ENCODE measurements around the gene VMP1. TPM values are rescaled to one million over a fixed set of nuclear protein-coding genes. Genes with fewer than 3 reads are reported as not detected.

VMP1 gene
- total and polyA plus RNA-seq, 4 experiments from 2014 or later: 52.9 to 113 (median 93.5) TPM

GRCh38 chr17:59876107-59876506 is 168.7 kb downstream of the VMP1 start:
- H3K36me3 ChIP-seq (ENCODE audit: insufficient read depth, low read length): peaks cover 23% of the 10 kb centered on the region
- Mint-ChIP-seq H3K27ac (no peak overlapping the region), H3K27me3 (no peaks in the 10 kb centered on the region), H3K4me1 (peaks cover 0 to 2% (median under 1%) of the 10 kb centered on the region in 4 donors), H3K9me3 (no peaks in the 10 kb centered on the region), H3K36me3 (peaks cover 30 to 44% of the 10 kb centered on the region in 2 donors), H3K4me3 (no peak overlapping the region)
- POLR2A ChIA-PET (ENCODE audit: partially characterized antibody): no interaction called here
- no peaks in the 10 kb centered on the region for H3K4me1 ChIP-seq (ENCODE audit: insufficient read depth, low read length)
- DNase-seq: no peak
- CTCF ChIA-PET (ENCODE audit: partially characterized antibody): interaction anchor here (0.6 to 1.0 kb wide), 2 partner anchors 122 to 132 kb away, joined by 3 to 4 read pairs; no protein-coding TSS in a partner anchor
- intact Hi-C loops (cut with micrococcal nuclease): no loop called here
- H3K4me3 ChIP-seq (ENCODE audit: low read length in 2 of 2): no peak overlapping the region
- no peak overlapping the region for H3K27ac ChIP-seq (ENCODE audit: low read depth, low read length)
- H3K9me3 ChIP-seq (ENCODE audit: control insufficient read depth in 1 of 2, low read length in 2 of 2): no peaks in the 10 kb centered on the region
- H3K27me3 ChIP-seq (ENCODE audit: insufficient read depth, low read length): no peaks in the 10 kb centered on the region

GRCh38 chr17:59877965-59878364 is 170.5 kb downstream of the VMP1 start:
- Mint-ChIP-seq H3K36me3 (peaks cover 26 to 48% of the 10 kb centered on the region in 2 donors), H3K4me1 (no peaks in the 10 kb centered on the region), H3K27me3 (no peaks in the 10 kb centered on the region), H3K4me3 (no peak overlapping the region), H3K9me3 (no peaks in the 10 kb centered on the region), H3K27ac (peak overlapping the region in 4 of 7 donors; percentile 22 to 50 (median 31))
- peaks cover 27% of the 10 kb centered on the region for H3K36me3 ChIP-seq (ENCODE audit: insufficient read depth, low read length)
- no peak overlapping the region for H3K4me3 ChIP-seq (ENCODE audit: low read length in 2 of 2)
- CTCF ChIA-PET (ENCODE audit: partially characterized antibody): interaction anchor here (1.0 kb wide), 1 partner anchor 126 kb away, joined by 3 read pairs; no protein-coding TSS in a partner anchor
- intact Hi-C loops (cut with micrococcal nuclease): no loop called here
- H3K9me3 ChIP-seq (ENCODE audit: control insufficient read depth in 1 of 2, low read length in 2 of 2): no peaks in the 10 kb centered on the region
- DNase-seq: no peak
- POLR2A ChIA-PET (ENCODE audit: partially characterized antibody): interaction anchor here (1.4 kb wide), 1 partner anchor 9 kb away, joined by 3 read pairs; no protein-coding TSS in a partner anchor
- H3K27me3 ChIP-seq (ENCODE audit: insufficient read depth, low read length): no peaks in the 10 kb centered on the region
- no peak overlapping the region for H3K27ac ChIP-seq (ENCODE audit: low read depth, low read length)
- no peaks in the 10 kb centered on the region for H3K4me1 ChIP-seq (ENCODE audit: insufficient read depth, low read length)

GRCh38 chr17:59878624-59879023 is 171.2 kb downstream of the VMP1 start:
- H3K36me3 ChIP-seq (ENCODE audit: insufficient read depth, low read length): peaks cover 28% of the 10 kb centered on the region

DNA sequence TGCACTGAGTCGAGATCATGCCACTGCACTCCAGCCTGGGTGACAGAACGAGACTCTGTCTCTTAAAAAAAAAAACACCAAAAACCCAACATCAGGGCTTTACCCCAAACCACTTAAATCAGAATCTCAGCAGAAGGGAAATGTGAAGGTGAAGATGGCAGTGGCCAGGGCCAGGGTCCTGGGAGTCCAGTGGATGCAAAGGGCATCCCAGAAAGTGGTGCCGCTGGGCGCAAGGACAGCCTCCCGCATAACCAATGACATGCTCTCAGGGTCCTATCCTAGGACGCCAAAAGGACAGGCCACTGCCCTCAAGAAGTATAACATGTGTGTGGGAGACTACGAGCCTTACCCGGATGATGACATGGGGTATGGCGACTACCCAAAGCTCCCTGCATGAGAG is 177.4 kb downstream of the VMP1 start:
- peaks cover 5 to 24% (median 13%) of the 10 kb centered on the region in 4 donors for H3K4me1 Mint-ChIP-seq
- H3K9me3 ChIP-seq (ENCODE audit: control insufficient read depth in 1 of 2, low read length in 2 of 2): no peaks in the 10 kb centered on the region
- no peaks in the 10 kb centered on the region for H3K9me3 Mint-ChIP-seq
- intact Hi-C loops (cut with micrococcal nuclease): no loop called here
- ChIA-PET POLR2A (ENCODE audit: partially characterized antibody) (no interaction called here), CTCF (ENCODE audit: partially characterized antibody) (interaction anchor here (1.1 kb wide), 1 partner anchor 29 kb away, joined by 3 read pairs; no protein-coding TSS in a partner anchor)
- H3K27ac Mint-ChIP-seq: no peak overlapping the region
- H3K36me3 ChIP-seq (ENCODE audit: insufficient read depth, low read length): peaks cover 42% of the 10 kb centered on the region
- H3K27me3 ChIP-seq (ENCODE audit: insufficient read depth, low read length): no peaks in the 10 kb centered on the region
- no peak for DNase-seq
- no peak overlapping the region for H3K27ac ChIP-seq (ENCODE audit: low read depth, low read length)
- no peak overlapping the region for H3K4me3 ChIP-seq (ENCODE audit: low read length in 2 of 2)
- no peaks in the 10 kb centered on the region for H3K4me1 ChIP-seq (ENCODE audit: insufficient read depth, low read length)
- H3K27me3 Mint-ChIP-seq: no peaks in the 10 kb centered on the region
- no peak overlapping the region for H3K4me3 Mint-ChIP-seq
- peaks cover 17 to 54% of the 10 kb centered on the region in 2 donors for H3K36me3 Mint-ChIP-seq

More at GRCh38 chr17:59878624-59879023, 171.2 kb downstream of the VMP1 start:
- Mint-ChIP-seq H3K36me3 (peaks cover 26 to 48% of the 10 kb centered on the region in 2 donors), H3K4me1 (no peaks in the 10 kb centered on the region), H3K4me3 (no peak overlapping the region), H3K9me3 (no peaks in the 10 kb centered on the region), H3K27ac (peak overlapping the region in 1 of 7 donors; percentile 7), H3K27me3 (no peaks in the 10 kb centered on the region)
- ChIA-PET POLR2A (ENCODE audit: partially characterized antibody) (interaction anchor here (1.4 kb wide), 1 partner anchor 10 kb away, joined by 3 read pairs; no protein-coding TSS in a partner anchor), CTCF (ENCODE audit: partially characterized antibody) (interaction anchor here (0.8 kb wide), 1 partner anchor 125 kb away, joined by 3 read pairs; no protein-coding TSS in a partner anchor)
- Histone ChIP-seq H3K4me1 (ENCODE audit: insufficient read depth, low read length) (no peaks in the 10 kb centered on the region), H3K9me3 (ENCODE audit: control insufficient read depth in 1 of 2, low read length in 2 of 2) (no peaks in the 10 kb centered on the region), H3K27me3 (ENCODE audit: insufficient read depth, low read length) (no peaks in the 10 kb centered on the region), H3K4me3 (ENCODE audit: low read length in 2 of 2) (no peak overlapping the region), H3K27ac (ENCODE audit: low read depth, low read length) (no peak overlapping the region)
- no peak for DNase-seq
- intact Hi-C loops (cut with micrococcal nuclease): no loop called here

GRCh38 chr17:59888145-59888750 is 180.8 kb downstream of the VMP1 start:
- no peak for DNase-seq
- no peaks in the 10 kb centered on the region for H3K9me3 Mint-ChIP-seq
- peaks cover 16 to 51% (median 35%) of the 10 kb centered on the region in 4 donors for H3K4me1 Mint-ChIP-seq
- H3K27me3 Mint-ChIP-seq: no peaks in the 10 kb centered on the region
- CTCF ChIA-PET (ENCODE audit: partially characterized antibody): no interaction called here
- H3K9me3 ChIP-seq (ENCODE audit: control insufficient read depth in 1 of 2, low read length in 2 of 2): no peaks in the 10 kb centered on the region
- H3K4me1 ChIP-seq (ENCODE audit: insufficient read depth, low read length): peaks cover 19% of the 10 kb centered on the region
- H3K27ac Mint-ChIP-seq: peak overlapping the region in 5 of 7 donors; percentile 30 to 85 (median 38)
- H3K27ac ChIP-seq (ENCODE audit: low read depth, low read length): no peak overlapping the region
- H3K4me3 Mint-ChIP-seq: peak overlapping the region in 3 of 8 donors; percentile 8 to 60 (median 50)
- intact Hi-C loops (cut with micrococcal nuclease): no loop called here
- H3K36me3 ChIP-seq (ENCODE audit: insufficient read depth, low read length): peaks cover 31% of the 10 kb centered on the region
- H3K4me3 ChIP-seq (ENCODE audit: low read length in 2 of 2): no peak overlapping the region
- peaks cover 16 to 60% of the 10 kb centered on the region in 2 donors for H3K36me3 Mint-ChIP-seq
- POLR2A ChIA-PET (ENCODE audit: partially characterized antibody): no interaction called here
- H3K27me3 ChIP-seq (ENCODE audit: insufficient read depth, low read length): no peaks in the 10 kb centered on the region

DNA sequence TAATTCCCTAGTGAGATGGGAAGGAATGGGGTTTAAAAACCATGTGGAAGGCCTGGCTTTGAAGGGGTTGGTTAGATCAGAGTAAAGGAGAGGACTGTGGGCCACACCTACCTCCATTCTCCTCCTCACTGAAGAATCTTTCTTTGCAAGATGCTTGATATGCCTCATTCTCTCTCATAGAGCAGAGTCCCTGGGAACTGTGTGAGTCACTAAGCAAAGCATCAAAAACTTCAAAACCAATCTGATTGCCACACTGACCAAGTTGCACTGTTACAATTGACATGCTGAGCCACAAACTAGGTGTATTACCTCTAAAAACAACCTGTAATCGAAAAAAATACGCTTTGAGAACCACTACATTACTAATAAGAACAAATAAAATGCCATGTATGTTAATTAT is 183.3 kb downstream of the VMP1 start:
- Mint-ChIP-seq H3K36me3 (peaks cover 16 to 56% of the 10 kb centered on the region in 2 donors), H3K9me3 (no peaks in the 10 kb centered on the region), H3K27ac (peak overlapping the region; percentile 30 to 81 (median 64)), H3K4me3 (peak overlapping the region; percentile 17 to 76 (median 58)), H3K27me3 (no peaks in the 10 kb centered on the region), H3K4me1 (peaks cover 27 to 69% (median 49%) of the 10 kb centered on the region in 4 donors)
- no peak overlapping the region for H3K27ac ChIP-seq (ENCODE audit: low read depth, low read length)
- intact Hi-C loops (cut with micrococcal nuclease): loop anchor here (5.0 kb wide), 1 partner anchor 502 kb away; the partner anchor contains the start of gene USP32
- H3K27me3 ChIP-seq (ENCODE audit: insufficient read depth, low read length): no peaks in the 10 kb centered on the region
- DNase-seq: no peak
- H3K4me1 ChIP-seq (ENCODE audit: insufficient read depth, low read length): peaks cover 34% of the 10 kb centered on the region
- CTCF ChIA-PET (ENCODE audit: partially characterized antibody): interaction anchor here (1.3 to 1.5 kb wide), 2 partner anchors 38 to 136 kb away, joined by 4 to 9 read pairs; no protein-coding TSS in a partner anchor
- no peak overlapping the region for H3K4me3 ChIP-seq (ENCODE audit: low read length in 2 of 2)
- peaks cover 12% of the 10 kb centered on the region for H3K36me3 ChIP-seq (ENCODE audit: insufficient read depth, low read length)
- POLR2A ChIA-PET (ENCODE audit: partially characterized antibody): interaction anchor here (3.5 to 4.0 kb wide), 2 partner anchors 74 to 271 kb away, joined by 20 to 27 read pairs; partner anchors contain the start of genes CLTC and RNFT1
- no peaks in the 10 kb centered on the region for H3K9me3 ChIP-seq (ENCODE audit: control insufficient read depth in 1 of 2, low read length in 2 of 2)

Data from CD4-positive, alpha-beta memory T cell (primary cell).